ENCODE data around the gene PLEKHF1. TPM values are rescaled to one million over a fixed set of nuclear protein-coding genes. Genes with fewer than 3 reads are reported as not detected.
"Not testable (repeated sequence)": the region's sequence is repeated elsewhere in the genome, so short reads cannot be mapped to it uniquely, and the experiment has no call there.

The PLEKHF1 gene
- total RNA-seq, 1 donor from 2014 or later = 29.4 TPM

DNA sequence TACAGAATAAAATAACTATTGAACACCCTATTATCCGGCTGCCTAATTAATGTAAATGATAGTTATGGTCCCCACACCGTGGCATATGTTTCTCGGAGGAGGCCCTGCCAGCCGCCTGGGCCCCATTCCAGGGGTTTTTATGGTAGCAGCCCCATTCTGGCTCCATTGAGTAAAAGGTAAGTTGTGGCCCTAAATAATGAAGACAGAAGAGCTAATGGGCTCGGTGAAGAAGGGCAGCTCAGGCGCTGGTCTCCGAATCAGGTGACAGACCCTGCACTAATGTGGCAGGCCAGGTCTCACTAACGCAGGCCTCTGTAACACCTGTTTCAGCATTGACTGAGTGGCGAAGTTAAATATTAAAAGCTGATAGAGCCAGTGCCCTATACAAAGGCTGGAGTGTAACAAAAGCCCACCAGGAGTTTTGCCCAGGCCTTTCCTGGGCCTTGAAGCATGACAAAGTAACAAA is 40.0 kb upstream of the PLEKHF1 start:
- no peak overlapping the region for H3K27ac Mint-ChIP-seq (ENCODE audit: unreplicated experiment)

DNA sequence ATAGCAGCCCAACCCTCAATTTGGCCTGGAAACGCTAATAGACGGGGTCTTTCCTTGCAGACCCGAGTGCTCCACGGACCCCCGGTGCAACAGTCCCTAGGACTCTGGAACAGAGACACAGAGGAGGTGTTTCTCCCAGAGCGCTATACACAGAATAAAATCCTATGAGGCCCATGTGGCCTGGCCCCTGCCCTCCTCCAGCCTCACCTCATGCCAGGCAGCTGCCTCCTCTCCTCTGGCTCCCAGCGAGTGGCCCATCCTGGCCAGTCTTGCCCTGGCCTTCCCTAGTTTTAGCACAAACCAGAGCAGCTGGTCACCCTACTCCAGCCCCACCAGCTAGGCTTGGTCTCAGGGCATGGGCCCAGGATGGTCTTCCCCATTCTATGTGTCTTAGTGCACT is 38.9 kb upstream of the PLEKHF1 start:
- Mint-ChIP-seq H3K27ac (ENCODE audit: unreplicated experiment) (no peak overlapping the region), H3K27me3 (ENCODE audit: low read depth) (no peaks in the 10 kb centered on the region), H3K4me1 (ENCODE audit: low read depth) (no peaks in the 10 kb centered on the region), H3K36me3 (ENCODE audit: low read depth) (no peaks in the 10 kb centered on the region), H3K9me3 (ENCODE audit: low read depth) (no peaks in the 10 kb centered on the region), H3K4me3 (ENCODE audit: unreplicated experiment) (no peak overlapping the region)
- no peak for DNase-seq (ENCODE audit: low spot score)
- TF ChIP-seq, protein P1, sequence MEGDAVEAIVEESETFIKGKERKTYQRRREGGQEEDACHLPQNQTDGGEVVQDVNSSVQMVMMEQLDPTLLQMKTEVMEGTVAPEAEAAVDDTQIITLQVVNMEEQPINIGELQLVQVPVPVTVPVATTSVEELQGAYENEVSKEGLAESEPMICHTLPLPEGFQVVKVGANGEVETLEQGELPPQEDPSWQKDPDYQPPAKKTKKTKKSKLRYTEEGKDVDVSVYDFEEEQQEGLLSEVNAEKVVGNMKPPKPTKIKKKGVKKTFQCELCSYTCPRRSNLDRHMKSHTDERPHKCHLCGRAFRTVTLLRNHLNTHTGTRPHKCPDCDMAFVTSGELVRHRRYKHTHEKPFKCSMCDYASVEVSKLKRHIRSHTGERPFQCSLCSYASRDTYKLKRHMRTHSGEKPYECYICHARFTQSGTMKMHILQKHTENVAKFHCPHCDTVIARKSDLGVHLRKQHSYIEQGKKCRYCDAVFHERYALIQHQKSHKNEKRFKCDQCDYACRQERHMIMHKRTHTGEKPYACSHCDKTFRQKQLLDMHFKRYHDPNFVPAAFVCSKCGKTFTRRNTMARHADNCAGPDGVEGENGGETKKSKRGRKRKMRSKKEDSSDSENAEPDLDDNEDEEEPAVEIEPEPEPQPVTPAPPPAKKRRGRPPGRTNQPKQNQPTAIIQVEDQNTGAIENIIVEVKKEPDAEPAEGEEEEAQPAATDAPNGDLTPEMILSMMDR (IDR thresholded peaks at IDR 0.05) = no peak

More for the DNA sequence above, 40.0 kb upstream of the PLEKHF1 start:
- H3K9me3 Mint-ChIP-seq (ENCODE audit: low read depth) = no peaks in the 10 kb centered on the region
- H3K4me3 Mint-ChIP-seq (ENCODE audit: unreplicated experiment) = no peak overlapping the region
- peaks cover 6% of the 10 kb centered on the region for H3K27me3 Mint-ChIP-seq (ENCODE audit: low read depth)
- no peak for DNase-seq (ENCODE audit: low spot score)
- no peaks in the 10 kb centered on the region for H3K36me3 Mint-ChIP-seq (ENCODE audit: low read depth)
- H3K4me1 Mint-ChIP-seq (ENCODE audit: low read depth) = no peaks in the 10 kb centered on the region
- TF ChIP-seq, protein P1 (IDR thresholded peaks at IDR 0.05) = no peak

DNA sequence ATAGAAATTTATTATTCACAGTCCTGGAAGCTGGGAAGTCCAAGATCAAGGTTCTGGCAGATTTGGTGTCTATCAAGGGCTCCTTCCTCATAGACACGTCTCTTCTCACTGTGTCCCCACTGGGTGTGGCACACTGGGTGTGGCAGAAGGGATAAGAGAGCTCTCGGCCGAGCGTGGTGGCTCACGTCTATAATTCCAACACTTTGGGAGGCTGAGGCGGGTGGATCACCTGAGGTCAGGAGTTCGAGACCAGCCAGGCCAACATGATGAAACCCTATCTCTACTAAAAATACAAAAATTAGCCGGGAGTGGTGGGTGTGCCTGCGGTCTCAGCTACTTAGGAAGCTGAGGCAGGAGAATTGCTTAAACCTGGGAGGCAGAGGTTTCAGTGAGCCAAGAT is 38.4 kb upstream of the PLEKHF1 start:
- not testable (repeated sequence) for H3K36me3 Mint-ChIP-seq (ENCODE audit: low read depth); H3K9me3 Mint-ChIP-seq (ENCODE audit: low read depth); H3K4me3 Mint-ChIP-seq (ENCODE audit: unreplicated experiment); H3K4me1 Mint-ChIP-seq (ENCODE audit: low read depth); H3K27ac Mint-ChIP-seq (ENCODE audit: unreplicated experiment); H3K27me3 Mint-ChIP-seq (ENCODE audit: low read depth)
- DNase-seq (ENCODE audit: low spot score) = peak; percentile 54

DNA sequence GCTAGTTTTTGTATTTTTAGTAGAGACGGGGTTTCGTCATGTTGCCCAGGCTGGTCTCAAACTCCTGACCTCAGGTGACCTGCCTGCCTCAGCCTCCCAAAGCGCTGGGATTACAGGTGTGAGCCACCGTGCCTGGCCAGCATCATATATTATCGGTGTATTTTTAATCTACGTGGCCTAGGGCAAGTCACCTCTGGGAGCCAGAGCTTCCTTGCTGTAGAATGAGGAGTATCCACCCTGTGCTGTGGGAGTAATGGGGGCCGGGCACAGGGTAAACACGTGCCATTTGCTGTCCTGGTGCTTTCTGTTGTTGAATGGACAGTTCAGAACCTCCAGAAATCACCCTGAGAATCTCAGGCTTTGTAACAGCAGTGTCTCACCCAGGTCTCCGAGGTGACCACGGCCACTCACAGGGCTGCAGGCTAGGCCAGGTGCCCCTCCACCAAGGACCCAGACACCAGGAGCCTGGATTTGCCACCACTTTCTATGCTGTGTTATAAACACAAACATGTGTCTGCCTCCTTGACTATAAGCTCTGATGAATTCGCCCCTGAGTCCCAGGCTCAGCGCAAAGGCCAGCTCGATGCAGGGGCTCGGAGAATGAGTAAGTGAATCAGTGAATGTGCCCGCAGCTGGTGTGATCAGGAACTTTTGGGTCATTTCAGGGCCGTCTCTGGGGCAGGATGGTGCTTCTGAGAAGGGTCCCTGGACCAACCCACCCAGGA is 36.4 kb upstream of the PLEKHF1 start:
- H3K36me3 Mint-ChIP-seq (ENCODE audit: low read depth) = no peaks in the 10 kb centered on the region
- no peaks in the 10 kb centered on the region for H3K9me3 Mint-ChIP-seq (ENCODE audit: low read depth)
- peak; percentile 53 for DNase-seq (ENCODE audit: low spot score)
- TF ChIP-seq, protein P1 (IDR thresholded peaks at IDR 0.05) = no peak
- H3K4me1 Mint-ChIP-seq (ENCODE audit: low read depth) = peaks cover 2% of the 10 kb centered on the region
- H3K27me3 Mint-ChIP-seq (ENCODE audit: low read depth) = no peaks in the 10 kb centered on the region
- no peak overlapping the region for H3K4me3 Mint-ChIP-seq (ENCODE audit: unreplicated experiment)
- no peak overlapping the region for H3K27ac Mint-ChIP-seq (ENCODE audit: unreplicated experiment)

DNA sequence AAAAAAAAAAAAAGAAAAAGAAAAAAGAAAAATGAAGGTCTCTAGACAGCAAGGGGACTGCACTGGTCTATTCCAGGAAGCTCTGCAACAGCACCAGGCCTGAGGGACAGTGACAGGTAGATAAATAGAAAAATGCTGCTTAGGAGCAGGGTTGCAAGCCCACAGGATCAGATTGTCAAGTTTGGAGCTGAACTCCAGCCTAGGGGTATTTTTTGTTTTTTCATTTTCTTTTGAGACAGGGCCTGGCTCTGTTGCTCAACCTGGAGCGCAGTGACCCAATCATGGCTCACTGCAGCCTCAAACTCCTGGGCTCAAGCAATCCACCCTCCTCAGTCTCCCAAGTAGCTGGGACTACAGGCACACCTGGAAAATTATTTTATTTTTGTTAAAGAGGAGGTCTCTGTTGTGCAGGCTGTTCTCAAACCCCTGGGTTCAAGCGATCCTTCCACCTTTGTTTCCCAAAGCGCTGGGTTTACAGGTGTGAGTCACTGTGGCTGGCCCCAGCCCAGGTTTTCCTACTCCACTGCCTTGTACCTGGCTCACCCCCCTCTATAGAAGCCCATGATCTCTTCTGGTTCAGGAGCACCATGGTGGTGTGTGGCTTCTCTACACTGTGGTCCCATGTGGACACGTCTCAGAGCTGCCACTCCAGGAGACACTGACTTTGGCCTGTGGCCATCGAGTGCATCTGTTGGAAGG is 35.3 kb upstream of the PLEKHF1 start:
- Mint-ChIP-seq H3K36me3 (ENCODE audit: low read depth) (no peaks in the 10 kb centered on the region), H3K9me3 (ENCODE audit: low read depth) (peaks cover 3% of the 10 kb centered on the region), H3K27ac (ENCODE audit: unreplicated experiment) (no peak overlapping the region), H3K27me3 (ENCODE audit: low read depth) (no peaks in the 10 kb centered on the region), H3K4me1 (ENCODE audit: low read depth) (peaks cover 2% of the 10 kb centered on the region), H3K4me3 (ENCODE audit: unreplicated experiment) (no peak overlapping the region)
- TF ChIP-seq, protein P1 (IDR thresholded peaks at IDR 0.05) = no peak
- peak; percentile 25 for DNase-seq (ENCODE audit: low spot score)
